SK-N-SH treated with all-trans-retinoic acid at 6 μM for 48 hours (cell line): ENCODE data around the gene P2RX3.

ENCODE experiments used
- ATAC-seq: fragments of 200-7000 bp; cut with Tn5 transposase; 3 replicates; pipeline ENCODE4 v1.9.1; 2020; ENCODE audit warnings: mild to moderate bottlenecking, moderate library complexity
- BACH2 ChIP-seq: fragments of 250-450 bp; sonication (Bioruptor Pico); IDR thresholded peaks from 2 replicates; pipeline ENCODE4 v1.9.0; 2021; ENCODE audit warnings: mild to moderate bottlenecking, borderline replicate concordance
- CSDC2 ChIP-seq: fragments of 250-450 bp; sonication (Bioruptor Pico); IDR thresholded peaks from 2 replicates; pipeline ENCODE4 v1.5.0; 2020; ENCODE audit warnings: mild to moderate bottlenecking, moderate library complexity
- GLIS3 ChIP-seq: fragments of 250-450 bp; sonication (Bioruptor Pico); IDR thresholded peaks from 2 replicates; pipeline ENCODE4 v1.5.0; 2020; ENCODE audit warnings: mild to moderate bottlenecking, moderate library complexity
- ISL1 ChIP-seq: fragments of 250-450 bp; sonication (Bioruptor Pico); IDR thresholded peaks from 2 replicates; pipeline ENCODE4 v2.1.2; 2022; ENCODE audit warnings: mild to moderate bottlenecking, moderate library complexity
- PPARA ChIP-seq: fragments of 250-450 bp; sonication (Bioruptor Pico); IDR thresholded peaks from 2 replicates; pipeline ENCODE4 v1.5.0; 2020; ENCODE audit warnings: mild to moderate bottlenecking, borderline replicate concordance
- RARB ChIP-seq: fragments of 250-450 bp; sonication (Bioruptor Pico); IDR thresholded peaks from 2 replicates; pipeline ENCODE4 v1.8.0; 2021; ENCODE audit warnings: mild to moderate bottlenecking, moderate library complexity
- SNAI2 ChIP-seq: fragments of 250-450 bp; sonication (Bioruptor Pico); IDR thresholded peaks from 2 replicates; pipeline ENCODE4 v1.5.0; 2020; ENCODE audit warnings: mild to moderate bottlenecking, moderate library complexity
- TCF4 ChIP-seq: fragments of 250-450 bp; sonication (Bioruptor Pico); IDR thresholded peaks from 2 replicates; pipeline ENCODE4 v1.8.0; 2021; ENCODE audit warnings: mild to moderate bottlenecking, moderate library complexity, borderline replicate concordance
- TOX ChIP-seq: fragments of 250-450 bp; sonication (Bioruptor Pico); IDR thresholded peaks from 2 replicates; pipeline ENCODE4 v1.8.0; 2021; ENCODE audit warnings: mild to moderate bottlenecking, moderate library complexity, borderline replicate concordance
- ZC3H10 ChIP-seq: fragments of 250-450 bp; sonication (Bioruptor Pico); IDR thresholded peaks from 2 replicates; pipeline ENCODE4 v1.5.1; 2021; ENCODE audit warnings: mild to moderate bottlenecking, moderate library complexity
- ZFP3 ChIP-seq: fragments of 250-450 bp; sonication (Bioruptor Pico); IDR thresholded peaks from 2 replicates; pipeline ENCODE4 v1.5.0; 2020; ENCODE audit warnings: mild to moderate bottlenecking, moderate library complexity
- ZFP30 ChIP-seq: fragments of 450-650 bp; formaldehyde crosslinking; IDR thresholded peaks from 2 replicates; pipeline ENCODE4 v1.5.0; 2022; ENCODE audit warnings: mild to moderate bottlenecking, moderate library complexity
- ZNF565 ChIP-seq: fragments of 450-650 bp; formaldehyde crosslinking; conservative IDR thresholded peaks from 2 replicates; pipeline ENCODE4 v1.5.0; 2020; ENCODE audit warnings: low read depth, mild to moderate bottlenecking, moderate library complexity
- ZNF70 ChIP-seq: fragments of 450-650 bp; formaldehyde crosslinking; IDR thresholded peaks from 2 replicates; pipeline ENCODE4 v1.5.0; 2020; ENCODE audit warnings: mild to moderate bottlenecking, moderate library complexity
- ZNF8 ChIP-seq: fragments of 450-650 bp; formaldehyde crosslinking; IDR thresholded peaks from 2 replicates; pipeline ENCODE4 v1.5.0; 2020; ENCODE audit warnings: mild to moderate bottlenecking, moderate library complexity
- TF ChIP-seq, protein P1 (sequence below): fragments of 250-450 bp; sonication (Bioruptor Pico); IDR thresholded peaks from 2 replicates; pipeline ENCODE4 v1.5.1; 2020; ENCODE audit warnings: low read depth, mild to moderate bottlenecking, moderate library complexity
- TF ChIP-seq, protein P2 (sequence below): fragments of 250-450 bp; sonication (Bioruptor Pico); IDR thresholded peaks from 2 replicates; pipeline ENCODE4 v1.5.1; 2021; ENCODE audit warnings: mild to moderate bottlenecking, moderate library complexity
- TF ChIP-seq, protein P3 (sequence below): fragments of 250-450 bp; sonication (Bioruptor Pico); IDR thresholded peaks from 2 replicates; pipeline ENCODE4 v1.8.0; 2021; ENCODE audit warnings: low read depth, mild to moderate bottlenecking, moderate library complexity, borderline replicate concordance
- TF ChIP-seq, protein P4 (sequence below): fragments of 250-450 bp; sonication (Bioruptor Pico); IDR thresholded peaks from 2 replicates; pipeline ENCODE4 v1.8.0; 2020; ENCODE audit warnings: mild to moderate bottlenecking, moderate library complexity, borderline replicate concordance
- TF ChIP-seq, protein P5 (sequence below): fragments of 250-450 bp; sonication (Bioruptor Pico); IDR thresholded peaks from 2 replicates; pipeline ENCODE4 v1.5.0; 2020; ENCODE audit warnings: mild to moderate bottlenecking, moderate library complexity

P2RX3 gene

DNA sequence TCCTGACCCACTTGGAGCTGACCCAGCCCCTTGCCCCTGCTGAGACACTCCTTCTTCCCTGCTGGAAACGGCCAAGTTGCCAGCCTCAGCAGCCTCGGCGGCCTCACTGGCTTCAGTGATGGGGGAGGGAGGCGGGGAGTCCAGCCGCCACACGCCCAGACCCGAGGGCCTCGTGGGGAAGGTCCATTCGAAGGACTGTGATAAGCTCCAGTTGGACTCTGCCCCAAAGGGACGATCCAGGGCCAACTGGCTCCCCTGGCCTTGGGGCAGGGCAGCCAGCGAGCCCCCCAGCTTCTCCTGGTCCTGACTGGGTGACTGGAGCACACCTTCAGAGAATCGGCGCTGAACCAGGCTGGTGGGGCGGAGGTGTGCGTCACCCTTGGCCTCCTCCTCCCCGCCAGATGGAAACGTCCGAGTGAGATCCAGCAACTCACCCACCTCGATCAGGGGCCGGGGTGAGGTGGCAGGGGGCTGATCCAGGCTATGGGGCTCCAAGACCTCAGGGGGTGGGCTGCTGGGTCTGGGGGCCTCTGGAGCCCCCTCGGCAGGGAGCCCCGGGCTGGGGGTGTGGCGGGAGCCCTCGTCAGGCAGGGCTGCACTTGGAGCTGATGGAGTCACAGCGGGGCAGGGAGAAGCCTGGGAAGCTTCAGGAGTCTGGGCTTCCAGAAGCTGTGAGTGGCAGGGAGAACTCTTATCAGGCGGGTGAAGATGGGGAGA lies 24.9 kb upstream of the P2RX3 start:
- no peak for ATAC-seq
- TF ChIP-seq PPARA (CRISPR knock-in tag) (no peak), TOX (CRISPR knock-in tag) (no peak), ZFP3 (no peak), GLIS3 (CRISPR knock-in tag) (no peak), ZC3H10 (no peak), TCF4 (CRISPR knock-in tag) (no peak)
- TF ChIP-seq, protein P1, sequence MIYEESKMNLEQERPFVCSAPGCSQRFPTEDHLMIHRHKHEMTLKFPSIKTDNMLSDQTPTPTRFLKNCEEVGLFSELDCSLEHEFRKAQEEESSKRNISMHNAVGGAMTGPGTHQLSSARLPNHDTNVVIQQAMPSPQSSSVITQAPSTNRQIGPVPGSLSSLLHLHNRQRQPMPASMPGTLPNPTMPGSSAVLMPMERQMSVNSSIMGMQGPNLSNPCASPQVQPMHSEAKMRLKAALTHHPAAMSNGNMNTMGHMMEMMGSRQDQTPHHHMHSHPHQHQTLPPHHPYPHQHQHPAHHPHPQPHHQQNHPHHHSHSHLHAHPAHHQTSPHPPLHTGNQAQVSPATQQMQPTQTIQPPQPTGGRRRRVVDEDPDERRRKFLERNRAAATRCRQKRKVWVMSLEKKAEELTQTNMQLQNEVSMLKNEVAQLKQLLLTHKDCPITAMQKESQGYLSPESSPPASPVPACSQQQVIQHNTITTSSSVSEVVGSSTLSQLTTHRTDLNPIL (CRISPR knock-in tag), result no peak

DNA sequence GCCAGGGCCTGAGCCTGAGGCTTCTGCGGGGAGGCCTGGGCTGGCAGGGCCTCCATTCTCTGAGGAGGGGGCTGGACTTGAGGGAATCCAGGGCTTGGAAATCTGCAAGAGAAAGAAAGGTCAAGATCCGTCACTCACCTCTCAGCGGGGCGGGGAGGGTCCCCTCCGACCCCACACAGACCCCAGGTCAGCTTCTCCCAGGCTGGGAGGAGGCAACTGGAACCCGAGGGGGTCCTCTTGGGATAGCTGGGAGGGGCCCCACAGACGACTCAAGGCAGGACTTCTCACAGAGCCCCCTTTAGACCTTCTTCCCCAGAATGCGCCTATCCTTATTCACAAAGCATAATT lies 24.4 kb upstream of the P2RX3 start:
- ATAC-seq, result no peak
- no peak for TF ChIP-seq TOX (CRISPR knock-in tag)
- no peak for TF ChIP-seq SNAI2 (CRISPR knock-in tag)
- TF ChIP-seq CSDC2, result no peak
- no peak for TF ChIP-seq GLIS3 (CRISPR knock-in tag)
- TF ChIP-seq ZFP30, result no peak
- TF ChIP-seq, protein P2, sequence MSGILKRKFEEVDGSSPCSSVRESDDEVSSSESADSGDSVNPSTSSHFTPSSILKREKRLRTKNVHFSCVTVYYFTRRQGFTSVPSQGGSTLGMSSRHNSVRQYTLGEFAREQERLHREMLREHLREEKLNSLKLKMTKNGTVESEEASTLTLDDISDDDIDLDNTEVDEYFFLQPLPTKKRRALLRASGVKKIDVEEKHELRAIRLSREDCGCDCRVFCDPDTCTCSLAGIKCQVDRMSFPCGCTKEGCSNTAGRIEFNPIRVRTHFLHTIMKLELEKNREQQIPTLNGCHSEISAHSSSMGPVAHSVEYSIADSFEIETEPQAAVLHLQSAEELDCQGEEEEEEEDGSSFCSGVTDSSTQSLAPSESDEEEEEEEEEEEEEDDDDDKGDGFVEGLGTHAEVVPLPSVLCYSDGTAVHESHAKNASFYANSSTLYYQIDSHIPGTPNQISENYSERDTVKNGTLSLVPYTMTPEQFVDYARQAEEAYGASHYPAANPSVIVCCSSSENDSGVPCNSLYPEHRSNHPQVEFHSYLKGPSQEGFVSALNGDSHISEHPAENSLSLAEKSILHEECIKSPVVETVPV (CRISPR knock-in tag), result no peak
- TF ChIP-seq, protein P1 (CRISPR knock-in tag), result no peak
- no peak for TF ChIP-seq ISL1 (CRISPR knock-in tag)

DNA sequence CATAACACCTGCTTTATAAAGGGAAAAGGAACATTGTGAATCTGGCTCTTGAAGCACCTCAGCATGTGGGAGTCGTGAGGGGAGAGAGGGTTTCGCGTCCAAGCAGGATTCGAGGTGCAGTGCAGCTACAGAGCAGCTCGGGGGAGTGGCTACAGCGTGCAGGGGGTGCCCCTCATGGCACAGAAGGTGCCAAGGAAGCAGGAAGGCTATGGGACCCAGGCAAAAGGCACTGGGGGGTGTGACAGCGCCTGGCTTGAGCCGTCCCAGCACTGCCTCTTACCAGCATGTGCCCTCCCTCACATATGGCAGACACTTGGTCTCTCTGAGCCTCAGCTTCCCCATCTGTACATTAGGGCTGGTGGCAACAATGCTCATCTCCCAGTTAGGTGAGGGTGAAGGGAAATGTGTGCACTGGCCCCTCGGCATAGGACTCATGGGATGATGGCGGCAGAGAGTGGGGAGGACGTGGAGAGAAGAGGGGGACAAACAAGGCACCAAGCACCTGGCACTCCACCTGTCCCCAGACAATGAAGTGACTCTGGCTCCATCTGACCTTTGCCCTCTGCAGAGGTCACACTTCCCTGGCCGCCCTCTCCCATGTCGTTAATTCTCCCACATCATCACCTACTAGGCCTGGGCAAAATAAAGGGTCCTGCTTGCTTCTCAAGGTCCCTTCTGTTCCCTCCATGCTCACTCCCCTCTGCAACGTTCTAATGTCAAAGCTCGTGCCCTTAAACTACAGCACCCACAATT lies 23.8 kb upstream of the P2RX3 start:
- ATAC-seq, result no peak

More for the DNA sequence above, 23.8 kb upstream of the P2RX3 start:
- TF ChIP-seq ZNF70 (CRISPR knock-in tag) (no peak), TOX (CRISPR knock-in tag) (no peak), ISL1 (CRISPR knock-in tag) (no peak), ZFP3 (no peak), ZNF8 (CRISPR knock-in tag) (no peak), ZC3H10 (no peak), RARB (CRISPR knock-in tag) (no peak), SNAI2 (CRISPR knock-in tag) (no peak), ZNF565 (CRISPR knock-in tag) (no peak), ZFP30 (no peak), BACH2 (no peak)
- TF ChIP-seq, protein P3, sequence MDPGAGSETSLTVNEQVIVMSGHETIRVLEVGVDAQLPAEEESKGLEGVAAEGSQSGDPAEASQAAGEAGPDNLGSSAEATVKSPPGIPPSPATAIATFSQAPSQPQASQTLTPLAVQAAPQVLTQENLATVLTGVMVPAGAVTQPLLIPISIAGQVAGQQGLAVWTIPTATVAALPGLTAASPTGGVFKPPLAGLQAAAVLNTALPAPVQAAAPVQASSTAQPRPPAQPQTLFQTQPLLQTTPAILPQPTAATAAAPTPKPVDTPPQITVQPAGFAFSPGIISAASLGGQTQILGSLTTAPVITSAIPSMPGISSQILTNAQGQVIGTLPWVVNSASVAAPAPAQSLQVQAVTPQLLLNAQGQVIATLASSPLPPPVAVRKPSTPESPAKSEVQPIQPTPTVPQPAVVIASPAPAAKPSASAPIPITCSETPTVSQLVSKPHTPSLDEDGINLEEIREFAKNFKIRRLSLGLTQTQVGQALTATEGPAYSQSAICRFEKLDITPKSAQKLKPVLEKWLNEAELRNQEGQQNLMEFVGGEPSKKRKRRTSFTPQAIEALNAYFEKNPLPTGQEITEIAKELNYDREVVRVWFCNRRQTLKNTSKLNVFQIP, result no peak
- TF ChIP-seq, protein P4, sequence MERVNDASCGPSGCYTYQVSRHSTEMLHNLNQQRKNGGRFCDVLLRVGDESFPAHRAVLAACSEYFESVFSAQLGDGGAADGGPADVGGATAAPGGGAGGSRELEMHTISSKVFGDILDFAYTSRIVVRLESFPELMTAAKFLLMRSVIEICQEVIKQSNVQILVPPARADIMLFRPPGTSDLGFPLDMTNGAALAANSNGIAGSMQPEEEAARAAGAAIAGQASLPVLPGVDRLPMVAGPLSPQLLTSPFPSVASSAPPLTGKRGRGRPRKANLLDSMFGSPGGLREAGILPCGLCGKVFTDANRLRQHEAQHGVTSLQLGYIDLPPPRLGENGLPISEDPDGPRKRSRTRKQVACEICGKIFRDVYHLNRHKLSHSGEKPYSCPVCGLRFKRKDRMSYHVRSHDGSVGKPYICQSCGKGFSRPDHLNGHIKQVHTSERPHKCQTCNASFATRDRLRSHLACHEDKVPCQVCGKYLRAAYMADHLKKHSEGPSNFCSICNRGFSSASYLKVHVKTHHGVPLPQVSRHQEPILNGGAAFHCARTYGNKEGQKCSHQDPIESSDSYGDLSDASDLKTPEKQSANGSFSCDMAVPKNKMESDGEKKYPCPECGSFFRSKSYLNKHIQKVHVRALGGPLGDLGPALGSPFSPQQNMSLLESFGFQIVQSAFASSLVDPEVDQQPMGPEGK (CRISPR knock-in tag), result no peak
- TF ChIP-seq, protein P1 (CRISPR knock-in tag), result no peak
- TF ChIP-seq, protein P5, sequence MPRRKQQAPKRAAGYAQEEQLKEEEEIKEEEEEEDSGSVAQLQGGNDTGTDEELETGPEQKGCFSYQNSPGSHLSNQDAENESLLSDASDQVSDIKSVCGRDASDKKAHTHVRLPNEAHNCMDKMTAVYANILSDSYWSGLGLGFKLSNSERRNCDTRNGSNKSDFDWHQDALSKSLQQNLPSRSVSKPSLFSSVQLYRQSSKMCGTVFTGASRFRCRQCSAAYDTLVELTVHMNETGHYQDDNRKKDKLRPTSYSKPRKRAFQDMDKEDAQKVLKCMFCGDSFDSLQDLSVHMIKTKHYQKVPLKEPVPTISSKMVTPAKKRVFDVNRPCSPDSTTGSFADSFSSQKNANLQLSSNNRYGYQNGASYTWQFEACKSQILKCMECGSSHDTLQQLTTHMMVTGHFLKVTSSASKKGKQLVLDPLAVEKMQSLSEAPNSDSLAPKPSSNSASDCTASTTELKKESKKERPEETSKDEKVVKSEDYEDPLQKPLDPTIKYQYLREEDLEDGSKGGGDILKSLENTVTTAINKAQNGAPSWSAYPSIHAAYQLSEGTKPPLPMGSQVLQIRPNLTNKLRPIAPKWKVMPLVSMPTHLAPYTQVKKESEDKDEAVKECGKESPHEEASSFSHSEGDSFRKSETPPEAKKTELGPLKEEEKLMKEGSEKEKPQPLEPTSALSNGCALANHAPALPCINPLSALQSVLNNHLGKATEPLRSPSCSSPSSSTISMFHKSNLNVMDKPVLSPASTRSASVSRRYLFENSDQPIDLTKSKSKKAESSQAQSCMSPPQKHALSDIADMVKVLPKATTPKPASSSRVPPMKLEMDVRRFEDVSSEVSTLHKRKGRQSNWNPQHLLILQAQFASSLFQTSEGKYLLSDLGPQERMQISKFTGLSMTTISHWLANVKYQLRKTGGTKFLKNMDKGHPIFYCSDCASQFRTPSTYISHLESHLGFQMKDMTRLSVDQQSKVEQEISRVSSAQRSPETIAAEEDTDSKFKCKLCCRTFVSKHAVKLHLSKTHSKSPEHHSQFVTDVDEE (CRISPR knock-in tag), result no peak
